ENCODE data around the gene PLSCR3. TPM values are rescaled to one million over a fixed set of nuclear protein-coding genes. Genes with fewer than 3 reads are reported as not detected.
A peak's percentile ranks its signal among the peaks of the same experiment; 100 is the strongest.

Gene PLSCR3
- total RNA-seq, 1 experiment from 2014 or later = 31.5 TPM

DNA sequence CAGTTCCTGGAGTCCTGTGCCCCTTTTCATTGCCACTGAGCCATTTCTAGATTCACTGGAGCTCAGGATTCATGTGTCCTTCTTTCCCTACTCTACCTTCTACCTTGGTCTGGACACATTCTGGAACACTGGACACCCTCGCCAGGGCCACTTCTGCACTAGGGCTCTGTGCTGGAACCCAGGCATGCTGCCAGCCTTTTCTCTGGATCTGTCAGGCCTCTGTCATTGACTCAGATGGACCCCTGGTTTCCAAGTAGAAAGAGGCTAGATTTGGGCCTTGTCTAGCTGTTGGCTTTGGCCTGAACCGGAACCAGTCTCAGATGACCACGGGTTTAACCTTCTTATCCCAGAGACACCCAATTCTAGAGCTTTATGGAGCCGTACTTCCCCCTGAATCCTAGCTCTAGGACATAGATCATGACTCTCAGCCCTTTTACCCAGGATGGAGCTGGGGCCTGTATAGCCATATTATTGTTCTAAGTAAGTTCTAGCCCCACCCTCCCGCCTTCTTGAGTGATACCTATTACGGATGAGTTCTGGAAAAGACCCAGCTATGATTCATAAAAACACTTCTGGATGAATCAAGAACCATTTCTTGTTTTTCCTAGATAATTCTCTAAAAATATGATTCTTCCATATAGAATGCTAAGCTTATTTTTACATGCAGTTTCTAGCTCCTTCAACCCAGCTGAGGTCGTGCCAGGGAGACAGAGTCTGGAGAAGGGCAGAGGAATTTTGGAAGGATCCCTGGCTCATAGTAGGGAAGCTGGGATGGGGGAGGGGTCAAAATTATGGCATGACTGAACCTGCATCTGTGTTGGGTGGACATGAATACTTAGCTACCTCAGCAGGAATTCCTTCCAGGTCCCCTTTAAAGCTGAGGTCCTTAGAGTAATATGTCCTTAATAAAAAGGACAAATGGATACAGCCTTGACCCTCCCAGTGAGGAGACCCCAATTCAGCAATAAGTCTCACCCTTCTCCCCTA lies 49.5 kb upstream of the PLSCR3 start:
- Histone ChIP-seq H4K20me1 (ENCODE audit: control insufficient read depth, insufficient read depth, insufficient read length) (no peaks in the 10 kb centered on the region), H2BK5ac (ENCODE audit: insufficient read length, low read length) (no peak overlapping the region), H3K27me3 (ENCODE audit: insufficient read depth, low read length) (peaks cover 6% of the 10 kb centered on the region), H2BK120ac (ENCODE audit: low read depth, low read length, poor library complexity, severe bottlenecking) (no peak overlapping the region), H3K23ac (ENCODE audit: insufficient read length, low read depth, low read length) (no peak overlapping the region), H2BK12ac (ENCODE audit: insufficient read length, low read depth, low read length) (no peak overlapping the region), H3K4ac (ENCODE audit: low read depth, low read length) (no peak overlapping the region), H3K79me2 (ENCODE audit: insufficient read depth, low read length) (no peaks in the 10 kb centered on the region), H4K8ac (replicated peaks; ENCODE audit: insufficient read length, low read depth, low read length) (no peak overlapping the region), H3K23me2 (ENCODE audit: insufficient read length, low read depth, low read length, poor library complexity, severe bottlenecking) (peaks cover 22% of the 10 kb centered on the region), H2BK20ac (ENCODE audit: low read depth, low read length, poor library complexity, severe bottlenecking) (no peak overlapping the region), H2BK15ac (ENCODE audit: low read depth, low read length) (no peak overlapping the region), H3K9ac (ENCODE audit: extremely low read depth, insufficient read length, low read length) (no peak overlapping the region), H3K18ac (ENCODE audit: insufficient read length, low read depth, low read length) (no peak overlapping the region), H3K14ac (ENCODE audit: insufficient read depth, low read length) (no peak overlapping the region), H4K91ac (ENCODE audit: insufficient read length, low read depth, low read length) (no peak overlapping the region), H3K4me2 (ENCODE audit: insufficient read depth, insufficient read length, low read length) (peak overlapping the region; percentile 22), H3T11ph (ENCODE audit: low read length) (no peak overlapping the region), H3K56ac (ENCODE audit: insufficient read length, low read depth, low read length) (no peak overlapping the region), H4K5ac (ENCODE audit: insufficient read length, low read depth, low read length) (no peak overlapping the region), H2AFZ (ENCODE audit: low read length) (no peak overlapping the region), H2AK5ac (ENCODE audit: insufficient read length, low read length) (no peak overlapping the region), H3K9me3 (ENCODE audit: control insufficient read depth, low read depth, low read length) (no peaks in the 10 kb centered on the region), H3K79me1 (ENCODE audit: insufficient read depth, low read depth, low read length, poor library complexity, severe bottlenecking) (no peaks in the 10 kb centered on the region), H3K27ac (ENCODE audit: insufficient read length, low read depth, low read length) (no peak overlapping the region), H3K4me1 (ENCODE audit: insufficient read depth, low read length) (no peaks in the 10 kb centered on the region; the same call in 1 of the 2 replicates)
- no CpG with 5 or more reads among the region's 7 CpGs for WGBS (ENCODE audit: extremely low coverage, insufficient read length, low lambda C conversion rate)
- Mint-ChIP-seq H3K36me3 (ENCODE audit: insufficient read depth in 1 of 3, low read depth in 3 of 3) (peaks cover 3 to 18% (median 5%) of the 10 kb centered on the region in 3 experiments), H3K4me1 (peaks cover 35 to 52% of the 10 kb centered on the region in 2 experiments), H3K9me3 (no peaks in the 10 kb centered on the region; a peak in 1 of 5 replicates), H3K4me3 (peak overlapping the region in 1 of 2 experiments; percentile 94; a peak in 4 of 5 replicates), H3K27me3 (ENCODE audit: low read depth) (peaks cover 20% of the 10 kb centered on the region), H3K27ac (no peak overlapping the region)
- TF ChIP-seq, protein P1, sequence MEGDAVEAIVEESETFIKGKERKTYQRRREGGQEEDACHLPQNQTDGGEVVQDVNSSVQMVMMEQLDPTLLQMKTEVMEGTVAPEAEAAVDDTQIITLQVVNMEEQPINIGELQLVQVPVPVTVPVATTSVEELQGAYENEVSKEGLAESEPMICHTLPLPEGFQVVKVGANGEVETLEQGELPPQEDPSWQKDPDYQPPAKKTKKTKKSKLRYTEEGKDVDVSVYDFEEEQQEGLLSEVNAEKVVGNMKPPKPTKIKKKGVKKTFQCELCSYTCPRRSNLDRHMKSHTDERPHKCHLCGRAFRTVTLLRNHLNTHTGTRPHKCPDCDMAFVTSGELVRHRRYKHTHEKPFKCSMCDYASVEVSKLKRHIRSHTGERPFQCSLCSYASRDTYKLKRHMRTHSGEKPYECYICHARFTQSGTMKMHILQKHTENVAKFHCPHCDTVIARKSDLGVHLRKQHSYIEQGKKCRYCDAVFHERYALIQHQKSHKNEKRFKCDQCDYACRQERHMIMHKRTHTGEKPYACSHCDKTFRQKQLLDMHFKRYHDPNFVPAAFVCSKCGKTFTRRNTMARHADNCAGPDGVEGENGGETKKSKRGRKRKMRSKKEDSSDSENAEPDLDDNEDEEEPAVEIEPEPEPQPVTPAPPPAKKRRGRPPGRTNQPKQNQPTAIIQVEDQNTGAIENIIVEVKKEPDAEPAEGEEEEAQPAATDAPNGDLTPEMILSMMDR (conservative IDR thresholded peaks at IDR 0.05) = no peak
- no peak for DNase-seq

All from H9 (cell line).